RKO (cell line): Measurements from ENCODE around the gene TAPBP.

Experiments used
- DNase-seq: peaks from one replicate; pipeline ENCODE4 v3.0.0-alpha.2; 2016; ENCODE audit warnings: low spot score

The TAPBP gene

DNA sequence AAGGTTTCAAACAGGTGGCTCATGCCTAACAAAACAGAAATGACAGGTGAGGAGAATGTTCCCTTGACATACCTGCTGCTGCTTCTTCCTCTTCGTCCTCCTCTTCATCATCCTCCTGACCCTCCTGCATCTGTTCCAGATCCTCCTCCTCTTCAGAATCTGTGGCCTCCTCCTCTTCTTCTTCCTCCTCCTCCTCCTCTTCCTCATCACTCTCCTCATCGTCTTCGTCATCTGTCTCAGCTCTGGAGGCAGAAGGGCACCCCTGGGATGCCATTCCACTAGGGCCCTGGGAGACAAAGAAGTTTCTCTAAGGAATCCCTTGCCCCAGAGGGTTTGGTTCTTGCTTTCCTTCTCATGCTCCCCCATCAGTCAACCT lies 6.0 kb upstream of the TAPBP start:
- DNase-seq = no peak

DNA sequence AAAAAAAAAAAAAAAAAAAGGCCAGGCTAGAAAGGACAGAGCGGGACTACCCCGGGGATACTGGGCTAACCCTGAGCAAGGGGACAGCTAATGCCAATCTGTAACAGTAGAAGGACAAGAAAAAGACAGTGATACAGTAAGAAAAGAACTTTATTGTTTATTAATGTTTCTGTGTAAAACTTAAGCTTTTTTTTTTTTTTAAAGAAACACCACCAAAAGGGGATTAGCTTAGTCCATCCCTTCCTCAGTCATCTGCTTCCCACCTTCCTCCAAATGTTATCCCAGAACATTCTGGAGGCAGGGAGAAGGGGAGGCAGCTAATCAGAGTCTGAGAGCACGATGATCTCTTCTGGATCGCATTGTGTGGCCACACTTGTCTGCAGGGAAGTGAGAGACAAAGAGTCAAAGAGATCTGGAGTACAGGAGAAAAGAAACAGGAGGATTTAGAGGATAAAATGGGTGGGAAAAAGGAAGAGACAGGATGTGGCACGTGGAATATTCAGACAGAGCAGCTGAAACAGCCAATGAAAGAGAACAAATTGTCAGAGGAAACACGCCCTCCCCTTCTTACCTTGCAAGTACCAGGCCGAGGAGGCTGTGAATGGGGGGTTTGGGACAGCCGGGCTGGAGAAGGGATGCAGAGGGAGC lies 4.7 kb upstream of the TAPBP start:
- no peak for DNase-seq

DNA sequence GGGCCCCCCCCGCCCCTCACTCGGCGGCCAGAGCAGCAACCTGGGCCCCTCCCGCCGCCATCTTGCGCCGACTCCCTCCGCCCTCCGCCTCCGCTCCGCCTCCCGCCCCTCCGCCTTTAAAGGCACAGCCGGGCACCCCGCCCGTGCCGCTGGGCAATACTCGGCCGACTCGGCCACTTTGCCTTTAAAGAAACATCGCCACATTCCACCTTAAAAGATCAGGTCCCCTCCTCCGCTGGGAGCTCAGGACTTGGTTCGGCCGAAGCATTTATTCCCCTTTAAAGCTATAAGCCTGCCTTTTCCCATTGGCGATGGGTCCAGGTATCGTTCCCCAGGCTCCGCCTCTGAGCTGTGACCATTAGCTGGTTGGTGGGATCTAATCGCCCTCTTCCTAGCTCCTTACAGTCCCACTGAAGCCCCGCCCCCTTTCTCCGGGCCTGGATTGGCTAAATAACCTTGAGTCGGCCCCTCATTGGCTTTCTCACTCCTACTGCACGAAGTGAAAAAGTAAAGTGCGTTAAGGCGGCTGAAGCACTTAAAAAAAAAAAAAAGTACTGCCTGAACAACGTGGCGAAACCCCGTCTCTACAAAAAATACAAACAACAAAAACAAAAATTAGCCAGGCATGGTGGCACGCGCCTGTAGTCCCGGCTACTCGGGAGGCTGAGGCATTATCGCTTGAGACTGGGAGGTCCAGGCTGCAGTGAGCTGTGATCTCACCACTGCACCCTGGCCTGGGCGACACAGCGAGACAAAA lies 4.0 kb upstream of the TAPBP start, which contains the start of gene ZBTB22:
Gene ZBTB22 (minus strand): TSS at position 76 of the 757 bp plus-strand sequence. CDS start 828 bp downstream, outside the sequence.
- peak; percentile 97 for DNase-seq

DNA sequence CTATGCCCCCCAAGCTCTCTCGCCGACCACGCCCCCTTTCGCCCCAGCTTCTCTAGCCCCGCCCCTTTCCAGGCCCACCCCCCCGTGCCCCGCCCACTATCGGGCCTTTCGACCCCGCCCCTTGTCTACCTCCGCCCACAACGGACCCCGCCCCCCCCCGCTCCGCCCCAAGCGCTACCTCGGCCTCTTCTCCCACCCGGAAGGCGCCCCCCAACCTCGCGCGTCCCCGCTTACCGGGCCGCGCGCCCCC lies 3.5 kb upstream of the TAPBP start:
- DNase-seq = no peak

DNA sequence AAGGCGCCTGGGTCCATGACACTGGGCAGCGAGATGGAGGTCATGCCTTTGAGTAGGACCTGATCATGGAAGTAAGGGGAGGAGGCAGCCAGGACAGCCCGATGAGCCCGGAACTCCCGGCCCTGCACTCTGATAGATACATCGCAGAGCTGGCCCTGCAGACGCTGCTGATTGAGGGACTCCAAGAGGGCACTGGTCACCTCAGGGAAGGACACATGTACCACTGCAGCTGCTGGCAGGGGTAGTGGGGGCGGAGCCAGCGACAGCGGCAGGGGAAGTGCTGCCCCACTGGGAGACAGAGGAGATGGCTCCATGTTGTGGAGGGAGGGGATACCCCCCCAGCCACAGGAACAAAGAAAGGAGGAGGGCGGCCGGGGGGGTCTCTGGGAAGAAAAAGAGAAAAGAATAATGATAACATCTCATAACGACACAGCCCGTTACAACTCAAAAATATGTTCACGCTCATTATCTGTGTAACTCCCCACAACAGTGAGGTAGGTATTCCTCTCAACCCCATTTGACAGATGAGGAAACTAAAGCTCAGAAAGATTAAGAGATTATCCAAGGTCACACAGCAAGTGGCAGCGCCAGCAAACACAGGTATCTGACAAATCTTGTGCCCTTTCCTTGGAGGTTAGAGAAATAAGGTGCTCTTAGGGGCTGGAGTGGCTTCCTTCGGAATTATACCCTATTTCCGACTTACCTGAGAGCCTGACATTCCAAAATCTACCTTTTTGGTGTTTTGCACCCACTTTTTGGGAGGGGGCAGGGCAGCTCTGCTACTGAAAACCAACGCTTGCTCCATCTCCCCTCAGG lies 2.9 kb upstream of the TAPBP start:
- DNase-seq = no peak

DNA sequence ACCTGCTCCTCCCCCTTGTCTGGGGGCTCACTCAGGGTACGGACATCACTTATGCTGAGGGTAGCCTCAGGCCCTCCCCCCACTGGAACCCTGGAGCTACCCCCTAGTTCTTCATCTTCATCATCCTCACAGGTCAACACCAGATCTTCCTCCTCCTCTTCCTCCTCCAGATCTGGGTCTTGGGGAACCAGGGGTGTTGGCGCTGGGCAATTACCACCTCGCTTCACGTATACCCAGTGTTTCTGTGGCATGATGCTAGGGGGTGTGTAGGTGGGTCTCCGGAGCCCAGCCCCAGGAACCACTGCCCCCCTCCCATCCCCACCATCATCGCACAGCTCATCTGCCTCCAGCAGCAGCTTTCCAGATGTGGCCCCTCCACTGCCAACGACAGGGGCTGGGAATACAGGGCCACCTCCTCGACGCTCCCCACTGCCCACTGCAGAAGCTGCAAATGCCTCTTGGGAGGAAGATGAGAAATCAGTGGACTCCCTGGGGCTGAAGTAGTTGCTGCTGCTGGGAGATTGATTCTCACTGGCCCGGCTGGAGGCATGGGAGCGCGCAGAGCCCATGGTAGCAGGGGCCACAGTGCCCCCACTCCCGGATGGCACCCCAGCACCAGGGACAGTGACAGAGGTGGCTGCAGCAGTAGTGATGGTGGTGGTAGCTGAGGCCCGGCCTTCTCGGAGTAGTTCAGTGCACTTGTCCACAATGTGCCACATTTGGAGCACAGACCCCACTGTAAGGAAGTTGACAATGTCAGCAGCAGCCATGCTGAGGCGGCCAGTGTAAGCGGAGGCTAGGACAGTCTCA lies 2.1 kb upstream of the TAPBP start:
- no peak for DNase-seq

DNA sequence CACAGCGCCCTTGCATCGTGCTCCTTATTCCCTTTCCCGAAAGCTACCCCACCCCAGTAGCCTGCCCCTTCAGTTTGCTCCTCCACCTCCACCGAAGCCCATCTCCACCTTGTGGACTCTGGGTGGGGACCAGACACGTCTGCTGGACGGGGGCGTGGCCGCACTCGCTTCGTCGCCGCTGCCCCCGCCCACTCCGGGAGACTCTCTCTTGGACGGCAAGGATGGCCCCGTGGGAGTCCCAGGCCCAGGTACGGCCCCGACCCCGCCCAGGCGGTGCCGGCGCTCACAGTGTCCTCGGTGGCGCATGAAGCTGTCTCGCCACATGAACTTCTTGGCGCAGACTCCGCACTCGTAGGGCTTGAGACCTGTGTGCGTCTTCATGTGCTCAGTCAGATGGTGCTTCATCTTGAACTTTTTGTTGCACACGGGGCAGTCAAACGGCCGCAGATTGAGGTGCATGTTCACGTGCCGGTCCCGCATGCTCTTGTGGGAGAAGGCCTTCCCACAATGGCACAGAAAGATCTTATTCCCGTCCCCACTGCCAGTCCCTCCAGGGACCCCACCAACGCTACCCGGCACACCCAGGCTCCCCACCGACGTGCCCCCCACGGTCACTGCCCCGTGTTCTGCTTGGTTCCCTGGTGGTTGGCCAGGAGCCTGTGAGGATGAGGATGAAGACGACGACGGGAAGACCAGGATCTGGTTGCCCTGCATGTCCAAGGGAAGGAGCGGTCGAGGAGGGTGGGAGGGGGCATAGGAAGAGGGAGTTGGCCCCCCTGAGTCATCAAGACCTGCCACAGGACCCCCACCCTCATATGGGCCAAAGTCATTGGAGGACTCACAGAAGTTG lies 1.3 kb upstream of the TAPBP start:
- no peak for DNase-seq

DNA sequence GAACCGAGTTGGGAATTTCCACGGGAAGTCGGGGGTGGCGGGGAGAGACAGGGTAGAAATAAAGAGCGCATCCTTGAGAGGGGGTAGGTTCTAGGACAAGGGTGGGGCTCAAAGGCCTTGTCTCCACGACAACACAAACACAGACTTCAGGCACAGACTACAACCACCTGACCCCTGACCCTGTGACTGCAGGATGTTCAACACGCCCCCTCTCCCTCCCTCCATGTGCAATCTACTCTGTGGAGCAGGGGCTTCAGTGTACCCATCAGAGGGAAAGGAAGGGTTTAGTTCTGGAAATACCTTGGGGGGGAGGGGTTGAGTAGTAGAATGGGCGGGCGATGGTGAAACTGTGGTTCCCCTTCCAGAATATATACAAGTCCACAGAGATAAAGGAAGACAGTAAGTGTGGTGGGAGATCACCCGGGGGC lies 651 bp upstream of the TAPBP start:
- peak; percentile 75 for DNase-seq

DNA sequence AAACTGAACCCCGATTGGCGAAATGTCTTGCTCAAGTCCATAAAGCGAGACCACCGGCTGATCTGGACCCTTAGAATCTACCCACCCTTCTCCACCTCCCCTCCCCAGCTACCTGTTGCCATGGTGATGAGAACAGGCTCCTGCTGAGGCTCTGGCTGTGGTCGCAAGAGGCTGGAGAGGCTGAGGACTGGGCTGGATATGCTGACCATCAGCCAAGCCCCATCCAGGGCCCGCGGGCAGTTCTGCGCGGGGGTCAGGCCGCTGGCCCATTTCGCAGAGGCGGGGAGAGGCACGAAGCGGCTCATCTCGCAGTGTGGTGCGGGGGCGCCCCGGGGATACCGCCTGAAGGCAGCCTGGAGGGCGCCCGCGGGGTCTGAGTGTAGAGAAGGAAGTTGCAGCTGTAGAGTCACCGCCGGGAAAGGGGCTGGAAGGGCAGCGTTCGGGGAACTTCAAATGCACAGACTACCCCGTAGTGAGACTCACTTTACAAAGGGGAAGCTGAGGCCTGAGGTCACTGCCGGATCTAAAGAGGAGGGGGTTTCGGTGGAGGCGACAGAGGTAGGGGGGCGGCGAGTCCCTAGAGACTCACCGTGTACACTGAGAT lies 671 bp downstream of the TAPBP start:
- DNase-seq = peak; percentile 65

DNA sequence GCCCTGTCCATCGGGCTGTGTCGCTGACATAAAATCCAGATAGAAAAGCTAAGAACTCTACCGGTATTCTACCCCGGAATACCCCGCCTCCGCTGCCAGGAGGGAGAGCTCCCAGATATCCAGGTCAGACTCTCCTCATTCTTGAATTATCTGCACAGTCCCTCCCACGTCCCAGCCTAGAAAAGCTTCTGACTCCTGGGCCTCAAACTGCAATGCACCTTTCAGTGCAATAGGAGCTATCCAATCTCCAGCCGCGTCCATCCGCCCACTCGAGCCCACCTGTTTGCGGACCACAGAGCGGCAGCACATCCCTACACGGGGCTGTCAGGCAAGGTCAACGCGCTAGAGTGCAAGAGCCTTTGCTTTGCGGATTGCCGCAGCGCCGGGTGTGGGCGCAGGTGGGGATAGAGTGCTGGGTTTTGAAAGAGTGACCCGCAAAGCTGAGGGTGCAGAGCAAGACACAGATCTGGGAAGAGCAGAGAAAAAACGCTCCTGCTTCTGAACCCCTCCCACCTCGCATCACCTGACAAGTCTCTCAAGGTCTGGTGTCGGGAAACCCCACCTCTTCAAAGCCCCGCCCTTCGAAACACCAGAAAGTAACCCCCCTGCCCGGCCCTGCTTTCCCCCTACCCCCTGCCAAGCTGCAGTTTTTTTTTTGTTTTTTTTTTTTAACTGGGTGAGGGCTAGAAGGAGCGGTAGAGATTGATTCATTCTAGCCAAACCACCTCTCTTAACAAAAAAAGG lies 1.3 kb downstream of the TAPBP start:
- DNase-seq = peak; percentile 68

DNA sequence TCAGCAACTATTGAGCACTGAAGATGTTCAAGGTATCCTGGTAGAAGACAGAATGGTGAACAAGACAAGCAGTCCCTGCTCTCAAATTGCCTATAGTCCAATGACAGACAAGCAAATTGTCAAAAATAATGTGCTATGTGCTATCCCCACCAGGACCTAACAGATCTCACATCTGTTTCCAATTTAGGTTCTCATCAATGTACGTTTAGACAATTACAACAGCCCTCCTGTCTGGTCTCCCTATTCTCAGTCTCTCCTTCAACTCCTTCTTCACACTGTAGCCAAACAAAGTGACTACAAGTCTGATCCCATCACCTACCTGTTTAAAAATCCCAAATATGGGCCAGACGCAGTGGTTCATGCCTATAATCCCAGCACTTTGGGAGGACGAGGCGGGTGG lies 7.5 kb downstream of the TAPBP start:
- no peak for DNase-seq

DNA sequence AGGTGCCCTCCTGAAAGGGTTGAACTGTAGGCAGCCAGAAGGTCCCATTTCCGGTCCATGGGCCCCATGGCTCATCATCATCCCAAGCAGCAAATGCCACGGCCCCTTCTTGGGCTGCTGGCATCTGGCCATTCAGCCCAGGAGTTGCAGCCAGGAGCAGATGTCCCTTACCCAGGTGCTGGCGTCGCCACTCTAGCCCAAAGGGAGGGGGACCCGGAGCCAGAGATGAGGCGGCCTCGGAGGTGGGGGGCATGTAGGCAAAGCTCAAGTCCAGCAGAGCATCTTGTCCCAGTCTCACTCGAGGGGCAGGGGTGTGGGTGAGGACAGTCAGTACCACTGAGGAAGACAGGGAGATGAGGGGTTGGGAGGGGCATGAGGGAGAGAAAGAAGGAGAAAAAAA lies 8.8 kb downstream of the TAPBP start:
- no peak for DNase-seq

DNA sequence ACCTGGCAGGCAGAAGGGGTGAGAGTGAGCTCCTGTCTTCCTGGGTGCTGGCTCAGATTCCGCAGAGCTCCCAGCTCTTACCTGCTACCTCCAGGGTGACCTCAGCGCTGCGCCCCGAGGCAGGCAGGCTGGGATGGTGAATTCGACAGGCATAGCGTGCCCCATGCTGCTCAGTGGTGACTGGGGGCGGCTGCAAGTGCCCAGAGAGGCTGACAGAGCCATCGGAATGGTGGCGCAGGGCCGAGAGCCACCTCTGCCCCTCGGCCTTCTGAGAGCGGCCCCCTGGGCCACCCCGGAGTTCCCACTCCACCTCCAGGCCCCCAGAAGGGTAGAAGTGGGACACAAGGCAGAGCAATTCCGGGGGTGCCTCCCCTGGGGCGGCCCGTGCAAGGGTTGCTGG lies 9.7 kb downstream of the TAPBP start:
- no peak for DNase-seq

DNA sequence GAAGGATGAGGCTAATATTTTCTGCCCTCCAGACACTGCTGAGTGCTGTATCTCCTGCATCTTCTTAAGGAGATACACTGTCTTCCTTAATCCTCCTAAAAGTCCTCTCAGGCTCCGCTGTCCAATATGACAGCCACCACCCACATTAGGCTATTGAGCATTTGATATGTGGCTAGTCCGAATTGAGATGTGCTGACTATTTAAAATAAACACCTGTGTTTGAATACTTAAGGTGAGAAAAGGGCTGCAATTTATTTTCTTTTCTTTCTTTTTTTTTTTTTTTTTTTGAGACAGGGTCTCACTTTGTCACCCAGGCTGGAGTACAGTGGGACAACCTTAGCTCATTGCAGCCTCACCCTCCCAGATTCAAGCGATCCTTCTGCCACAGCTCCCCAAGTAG lies 12.0 kb downstream of the TAPBP start:
- DNase-seq = no peak

DNA sequence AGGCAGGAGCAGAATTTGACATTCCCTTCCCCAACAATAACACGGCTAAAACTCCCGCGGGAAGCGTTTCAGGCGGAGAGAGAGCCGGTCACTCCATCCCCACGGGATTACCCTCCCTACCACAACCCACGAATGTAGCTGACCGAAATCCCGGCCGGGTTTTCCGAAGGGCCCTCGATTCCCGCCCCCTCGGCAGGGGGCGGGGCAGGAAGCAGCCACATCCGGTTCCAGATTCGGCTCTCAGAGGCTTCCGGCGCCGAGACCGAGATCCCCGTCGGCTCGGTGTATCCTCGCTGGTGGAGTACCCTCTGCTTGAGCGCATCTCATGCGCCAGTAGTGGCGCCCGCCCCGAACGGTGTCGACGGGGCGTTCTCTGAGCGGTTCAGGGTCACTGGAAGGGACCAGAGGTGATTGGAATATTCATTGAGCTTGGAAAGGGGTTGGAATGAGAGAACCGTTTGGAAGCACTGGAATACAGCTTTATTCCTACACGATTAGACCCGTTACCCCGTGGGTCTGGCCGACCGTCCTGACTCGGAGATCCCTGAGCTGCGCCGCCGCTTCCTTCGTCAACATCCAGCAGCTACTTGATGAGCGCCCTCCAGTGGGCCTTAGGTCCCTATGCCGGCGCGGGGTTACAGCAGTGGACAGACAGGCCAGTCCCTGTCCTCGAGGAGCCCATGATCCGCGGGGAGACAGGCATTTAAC lies 14.5 kb downstream of the TAPBP start:
- peak; percentile 95 for DNase-seq

DNA sequence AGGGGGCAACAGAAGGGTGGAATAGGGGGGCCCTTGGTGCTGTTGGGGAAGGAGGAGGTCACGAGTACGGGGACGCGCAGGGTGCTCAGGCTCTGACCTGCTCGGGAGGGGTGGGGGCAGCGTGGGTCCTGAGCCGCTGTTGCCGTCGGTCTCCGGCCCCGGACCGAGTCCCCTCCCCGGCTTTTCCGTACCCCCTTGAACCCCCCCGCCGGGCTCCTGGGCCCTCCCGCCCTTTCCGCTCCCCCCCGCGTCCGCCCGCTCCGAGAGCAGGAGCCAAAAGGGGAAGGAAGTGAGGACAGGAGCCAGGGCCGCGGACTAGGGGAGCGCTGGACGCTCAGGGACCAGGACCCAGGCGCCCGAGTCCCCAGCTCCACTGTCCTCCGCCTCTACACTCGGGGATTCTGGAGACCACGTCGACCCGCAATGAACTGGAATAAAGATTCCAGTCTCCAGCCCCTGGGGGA lies 15.1 kb downstream of the TAPBP start, which contains the start of gene RGL2:
Gene RGL2 (minus strand): TSS at position 170 of the 464 bp plus-strand sequence. CDS start 332 bp downstream, outside the sequence.
- peak; percentile 68 for DNase-seq

DNA sequence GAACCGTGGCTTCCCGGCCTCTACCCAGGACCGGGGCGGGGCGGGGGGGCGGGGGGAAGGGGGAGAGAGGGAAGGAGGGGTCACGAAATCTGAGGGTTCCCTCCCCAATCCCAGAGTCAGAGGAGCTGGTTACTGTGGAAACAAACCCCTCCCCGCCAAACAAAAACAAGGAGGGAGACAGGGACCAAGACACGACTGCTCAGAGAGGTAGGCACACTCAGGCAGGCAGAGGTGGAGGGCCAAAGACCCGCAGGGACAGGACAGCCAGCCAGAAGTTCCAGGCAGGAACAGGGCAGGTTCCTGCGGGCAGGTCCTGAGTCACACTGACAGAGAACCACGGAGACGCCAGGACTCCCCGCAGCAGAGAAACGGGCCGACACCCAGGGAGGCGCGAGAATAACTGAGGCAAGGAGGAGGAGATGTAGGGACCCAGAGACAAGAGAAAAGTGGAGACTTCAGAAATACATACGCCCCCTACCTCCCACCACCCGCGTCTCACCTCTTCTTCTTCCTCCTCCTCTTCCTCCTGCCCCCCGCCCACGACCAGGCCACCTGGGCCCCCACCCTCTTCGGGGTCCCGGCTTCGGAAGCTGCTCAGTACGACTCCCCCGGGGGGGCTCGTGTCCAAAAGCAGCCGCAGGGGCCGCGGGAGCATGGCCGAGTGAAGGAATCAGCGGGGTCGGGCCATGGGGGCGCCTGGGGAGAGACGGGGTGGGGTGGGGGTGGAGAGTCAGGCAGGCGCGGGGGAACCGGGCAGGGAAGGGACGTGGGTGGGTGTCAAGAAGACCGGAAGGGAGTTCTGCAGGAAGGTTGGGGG lies 15.7 kb downstream of the TAPBP start:
- DNase-seq = peak; percentile 89

DNA sequence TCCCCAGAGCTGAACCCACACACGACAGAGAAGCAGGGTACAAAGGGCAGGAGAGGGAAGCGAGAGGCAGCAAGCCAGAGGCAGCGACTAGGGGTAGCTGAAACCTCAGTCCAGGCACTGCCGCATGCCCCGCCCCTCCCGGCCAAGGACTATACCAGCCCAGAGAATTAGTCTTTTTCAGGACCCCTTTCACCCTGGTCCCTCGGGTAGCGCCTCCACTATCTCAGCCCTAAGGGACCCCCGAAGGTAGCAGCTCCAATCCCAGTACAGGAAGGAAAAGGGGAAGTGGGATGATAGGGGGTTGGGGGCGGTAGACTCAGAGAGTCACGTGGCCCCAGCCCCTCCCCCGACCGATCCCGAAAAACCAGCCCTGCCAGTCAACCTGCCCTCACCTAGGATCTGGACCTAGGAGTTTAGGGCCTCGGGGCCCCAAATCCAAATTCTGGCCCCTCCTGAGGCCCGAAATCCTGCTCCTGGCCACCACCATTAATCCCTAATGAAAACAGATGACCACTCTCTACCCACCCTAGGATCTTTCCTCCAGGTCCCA lies 16.4 kb downstream of the TAPBP start:
- DNase-seq = no peak
